Measurements from ENCODE around the gene SCNM1.

- TF ChIP-seq EZH2 (IDR thresholded peaks at IDR 0.05; ENCODE audit: low read length, missing control alignments) (no peak), CTCF (conservative IDR thresholded peaks at IDR 0.05 in 1 of 2, IDR thresholded peaks at IDR 0.05 in 1 of 2; ENCODE audit: low read depth in 1 of 2, low read length in 2 of 2) (no peak)
Observed at GRCh38 chr1:151175041-151175741, 9.2 kb downstream of the SCNM1 start.
